K562 (cell line): ENCODE data around the gene ETV7. TPM values are rescaled to one million over a fixed set of nuclear protein-coding genes. Genes with fewer than 3 reads are reported as not detected.
A peak's percentile ranks its signal among the peaks of the same experiment; 100 is the strongest.

Experiments used
- ATAC-seq: fragments of 200-7000 bp; cut with Tn5 transposase; 3 replicates; pipeline ENCODE4 v1.9.1; 2020; ENCODE audit warnings: moderate library complexity
- BruUV-seq: library from RNA; stranded (reverse); fragments of 400-500 nt; replicated peaks from 2 replicates; lab custom pipeline; 2021; lab: Mats Ljungman, UMichigan
- CTCF ChIA-PET: fragments of 300-600 bp; formaldehyde crosslinking; extraction: SDS; loops from one replicate; lab custom pipeline; 2021; ENCODE audit warnings: low intra/inter-chr PET ratio; lab: Yijun Ruan, JAX
- POLR2A ChIA-PET: fragments of 300-600, 350-650 bp; sonication (Branson Sonifier 250); formaldehyde crosslinking; extraction: SDS; loops from one replicate; lab custom pipeline; 2021; ENCODE audit warnings: antibody characterized with exemption, inconsistent platforms; lab: Yijun Ruan, JAX
- DNase-seq, 4 experiments: peaks; one replicate each; pipeline versions ENCODE4 v3.0.0 to v3.0.0-alpha.2; 2011 to 2018; ENCODE audit warnings: low spot score in 3 of 4, mixed read lengths in 3 of 4; ENCODE audit errors: extremely low read depth in 1 of 4
- FAIRE-seq: peaks from 2 replicates; lab custom pipeline; 2011; peaks lifted over from hg19 to GRCh38; lab: Jason Lieb, UNC
- H2AFZ ChIP-seq: 2 replicates; pipeline ENCODE4 v1.6.0; 2011; ENCODE audit warnings: low read depth, low read length, control low read depth, inconsistent platforms
- H3K27ac ChIP-seq: fragments of 200-600 bp; 3 replicates; pipeline ENCODE4 v1.8.0; 2011; ENCODE audit warnings: low read depth, mild to moderate bottlenecking, control low read depth, inconsistent platforms, low read length, moderate library complexity, mixed read lengths; ENCODE audit errors: extremely low read depth
- H3K27me3 ChIP-seq, 2 experiments: fragments of 300-600 bp in 1 of 2; 2 replicates in 1 of 2; 3 replicates in 1 of 2; pipeline versions ENCODE4 v1.6.0 to v1.8.0; 2011; ENCODE audit warnings: inconsistent platforms in 2 of 2, low read length in 2 of 2, mild to moderate bottlenecking in 1 of 2, mixed read lengths in 1 of 2, moderate library complexity in 1 of 2; ENCODE audit not compliant: control insufficient read depth in 2 of 2, insufficient read depth in 2 of 2
- H3K36me3 ChIP-seq: fragments of 300-600 bp; 3 replicates; pipeline ENCODE4 v1.8.0; 2011; ENCODE audit warnings: mild to moderate bottlenecking, low read length, inconsistent platforms; ENCODE audit not compliant: control insufficient read depth, insufficient read depth
- H3K4me1 ChIP-seq, 2 experiments: fragments of 200-600 bp in 1 of 2; replicated peaks in 1 of 2; 2 replicates in 1 of 2; 3 replicates in 1 of 2; pipeline versions ENCODE4 v1.5.1 to v1.8.0; 2011; ENCODE audit warnings: inconsistent platforms in 2 of 2, low read length in 2 of 2, mild to moderate bottlenecking in 1 of 2, mixed read lengths in 1 of 2, moderate library complexity in 1 of 2; ENCODE audit not compliant: control insufficient read depth in 2 of 2, insufficient read depth in 2 of 2
- H3K4me2 ChIP-seq: 2 replicates; pipeline ENCODE4 v1.6.1; 2011; ENCODE audit warnings: low read length, control low read depth, inconsistent platforms, mixed read lengths; ENCODE audit not compliant: insufficient read depth
- H3K4me3 ChIP-seq: fragments of 200-600 bp; sonication (generic), shearing (Covaris generic); 2 replicates; pipeline ENCODE4 v1.5.1; 2016; ENCODE audit warnings: control low read depth, inconsistent platforms
- H3K79me2 ChIP-seq: fragments of 200-600 bp; 3 replicates; pipeline ENCODE4 v1.8.0; 2011; ENCODE audit warnings: low read length, inconsistent platforms; ENCODE audit not compliant: control insufficient read depth, insufficient read depth
- H3K9ac ChIP-seq, 2 experiments: 2 replicates each; pipeline versions ENCODE4 v1.6.0 to v1.6.1; 2011; ENCODE audit warnings: low read depth in 2 of 2, low read length in 2 of 2, control low read depth in 1 of 2, inconsistent platforms in 1 of 2, mild to moderate bottlenecking in 1 of 2, mixed read lengths in 1 of 2; ENCODE audit not compliant: insufficient read depth in 1 of 2
- H3K9me1 ChIP-seq: one replicate; pipeline ENCODE4 v1.6.0; 2011; ENCODE audit warnings: inconsistent platforms, mild to moderate bottlenecking, low read length, moderate library complexity; ENCODE audit not compliant: control insufficient read depth, insufficient read depth
- H3K9me3 ChIP-seq: replicated peaks from 2 replicates; pipeline ENCODE4 v1.5.1; 2011; ENCODE audit warnings: low read depth, low read length, inconsistent platforms; ENCODE audit not compliant: control insufficient read depth, insufficient read depth
- H4K20me1 ChIP-seq: replicated peaks from 2 replicates; pipeline ENCODE4 v1.6.1; 2011; ENCODE audit warnings: low read length, inconsistent platforms, mixed read lengths; ENCODE audit not compliant: control insufficient read depth, insufficient read depth
- MXI1 ChIP-seq: IDR thresholded peaks from 2 replicates; pipeline ENCODE4 v1.6.1; 2011; ENCODE audit warnings: low read depth, mild to moderate bottlenecking, improper control_type of control experiment, low read length
- MYNN ChIP-seq, 2 experiments: sonication (generic); formaldehyde crosslinking in 1 of 2; IDR thresholded peaks; 2 replicates each; pipeline versions ENCODE4 v1.5.0 to v1.6.1; 2016 to 2020; ENCODE audit warnings: antibody characterized with exemption in 1 of 2, missing genetic modification reagents in 1 of 2
- NFIC ChIP-seq: fragments of 450-650 bp; IDR thresholded peaks from 2 replicates; pipeline ENCODE4 v1.6.1; 2017; ENCODE audit warnings: mild to moderate bottlenecking, inconsistent platforms
- STAG1 ChIP-seq: sonication (generic); formaldehyde crosslinking; IDR thresholded peaks from 2 replicates; pipeline ENCODE4 v1.5.0; 2020; ENCODE audit warnings: missing genetic modification reagents, borderline replicate concordance
- TGIF2 ChIP-seq: sonication (generic); formaldehyde crosslinking; IDR thresholded peaks from 2 replicates; pipeline ENCODE4 v1.8.1; 2022; ENCODE audit warnings: mild to moderate bottlenecking, missing genetic modification reagents, moderate library complexity
- WGBS: fragments of 100-300 bp; shearing (Covaris generic); methylation state at CpG from one replicate; pipeline ENCODE4 v1.1.6; 2016; ENCODE audit warnings: low coverage, mixed read lengths; ENCODE audit not compliant: insufficient coverage; ENCODE audit errors: missing lambda C conversion rate; 5-methylcytosine and 5-hydroxymethylcytosine counted together
- in situ Hi-C: fragments of 300-500 bp; cut with MboI; formaldehyde crosslinking; loops from 4 replicates; pipeline ENCODE4 v1.15.0; 2018; ENCODE audit warnings: inconsistent platforms, mixed read lengths
- intact Hi-C: fragments of 100-400 bp; cut with micrococcal nuclease; formaldehyde crosslinking; loops from 2 replicates; pipeline ENCODE4 v1.14.2; 2022
- polyA plus RNA-seq, 8 experiments: library from polyadenylated mRNA; depleted of rRNA in 4 of 8; stranded (reverse) in 5 of 8; unstranded in 3 of 8; fragments of >200 nt; fragmentation: Nextera tagmentation in 2 of 8; fragmentation: Illumina TruSeq in 1 of 8; extraction: Ambion mirVana in 2 of 8; extraction: Trizol in 1 of 8; gene quantifications; 2 replicates each; pipeline versions ENCODE4 v1.2.1 to v1.2.3, GENCODE V29; 2011 to 2014; ENCODE audit warnings: inconsistent platforms in 1 of 8, missing spikeins in 1 of 8
- total RNA-seq, 7 experiments: library from RNA; depleted of rRNA in 6 of 7; stranded (reverse); fragments of >200 nt in 6 of 7; fragmentation: Illumina TruSeq in 2 of 7; extraction: Trizol in 2 of 7; gene quantifications; 2 replicates each; pipeline versions ENCODE4 v1.2.1 to v1.2.3, GENCODE V29; 2011 to 2021; ENCODE audit warnings: low replicate concordance in 1 of 7
- TF ChIP-seq, protein P1 (sequence below), 2 experiments: IDR thresholded peaks in 1 of 2; conservative IDR thresholded peaks in 1 of 2; 2 replicates each; pipeline ENCODE4 v1.6.1; 2016; ENCODE audit warnings: low read depth in 2 of 2, mild to moderate bottlenecking in 1 of 2, missing compliant biosample characterization in 1 of 2, missing genetic modification characterization in 1 of 2, moderate library complexity in 1 of 2
- TF ChIP-seq, protein P2 (sequence below): sonication (generic); formaldehyde crosslinking; IDR thresholded peaks from 2 replicates; pipeline ENCODE4 v1.8.0; 2022; ENCODE audit warnings: missing genetic modification reagents, mild to moderate bottlenecking, moderate library complexity, borderline replicate concordance
- TF ChIP-seq, protein P3 (sequence below): fragments of 450-650 bp; IDR thresholded peaks from 2 replicates; pipeline ENCODE4 v1.6.1; 2016
- TF ChIP-seq, protein P4 (sequence below): fragments of 250-450 bp; sonication (Bioruptor Pico); IDR thresholded peaks from 2 replicates; pipeline ENCODE4 v1.8.0; 2022; ENCODE audit warnings: moderate library complexity, mild to moderate bottlenecking, inconsistent platforms
- TF ChIP-seq, protein P5 (sequence below): sonication (generic); IDR thresholded peaks from 2 replicates; pipeline ENCODE4 v1.6.1; 2016

Gene ETV7
- total and polyA plus RNA-seq, 9 of the 15 experiments (the other 6 are each of a cell fraction or from before 2014, with no cell fraction given), result 0.07 to 0.22 (median 0.14) TPM; not detected in 3

DNA sequence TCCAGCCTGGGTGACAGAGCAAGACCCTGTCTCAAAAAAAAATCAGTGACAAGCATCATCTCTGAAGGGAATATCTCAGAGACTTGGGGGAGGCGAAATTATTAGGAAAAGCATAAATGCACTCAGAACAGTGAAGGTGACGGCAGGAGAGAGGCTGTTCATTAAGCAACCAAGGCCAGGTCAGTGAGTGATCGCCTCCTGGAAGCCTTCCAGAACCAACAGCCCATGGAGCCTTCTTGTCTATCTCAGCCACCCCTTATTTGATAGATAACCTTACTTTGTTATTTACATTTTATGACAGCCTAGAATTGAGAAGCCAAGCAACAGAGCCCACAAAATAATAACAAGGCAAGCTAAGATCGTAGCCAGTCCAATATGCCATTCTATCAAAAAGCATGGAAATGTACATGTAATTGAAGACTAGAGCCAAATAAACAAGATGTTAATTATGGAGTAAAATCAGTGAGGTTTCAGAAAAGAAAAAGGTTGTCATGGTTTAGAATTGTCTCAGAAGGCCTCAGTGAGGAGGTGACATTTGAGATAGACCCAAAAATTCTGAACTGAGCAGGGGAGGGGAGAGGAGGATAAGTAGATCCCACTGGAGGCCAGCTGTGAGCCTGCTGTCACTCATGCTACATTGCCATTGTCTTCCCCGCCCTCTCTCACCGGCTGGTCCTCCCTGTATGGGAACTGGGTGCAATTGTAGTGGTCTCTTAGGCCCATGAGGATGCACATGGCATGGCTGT lies 68.6 kb downstream of the ETV7 start:
- ATAC-seq, result peak; percentile 36; the same call in 1 of the 3 replicates
- H3K4me3 ChIP-seq, result no peak overlapping the region
- no TSS peak for BruUV-seq
- FAIRE-seq, result no peak
- in situ Hi-C loops, result no loop called here
- 2% methylated on average over 6 of the region's 6 CpGs for WGBS
- H4K20me1 ChIP-seq, result no peaks in the 10 kb centered on the region
- H3K27ac ChIP-seq, result no peak overlapping the region
- ChIA-PET POLR2A (interaction anchor here (0.6 to 1.5 kb wide), 9 partner anchors 10 to 334 kb away, joined by 3 to 6 read pairs (median 3); no protein-coding TSS in a partner anchor), CTCF (no interaction called here)
- intact Hi-C loops, result loop anchor here (2.0 kb wide), 1 partner anchor 16 kb away; no protein-coding TSS in a partner anchor
- H3K27me3 ChIP-seq, result peaks cover 22 to 74% of the 10 kb centered on the region in 2 experiments; a peak in 4 of 5 replicates
- no peaks in the 10 kb centered on the region for H3K79me2 ChIP-seq
- no peak overlapping the region for H3K4me2 ChIP-seq
- H2AFZ ChIP-seq, result no peak overlapping the region
- TF ChIP-seq, protein P1, sequence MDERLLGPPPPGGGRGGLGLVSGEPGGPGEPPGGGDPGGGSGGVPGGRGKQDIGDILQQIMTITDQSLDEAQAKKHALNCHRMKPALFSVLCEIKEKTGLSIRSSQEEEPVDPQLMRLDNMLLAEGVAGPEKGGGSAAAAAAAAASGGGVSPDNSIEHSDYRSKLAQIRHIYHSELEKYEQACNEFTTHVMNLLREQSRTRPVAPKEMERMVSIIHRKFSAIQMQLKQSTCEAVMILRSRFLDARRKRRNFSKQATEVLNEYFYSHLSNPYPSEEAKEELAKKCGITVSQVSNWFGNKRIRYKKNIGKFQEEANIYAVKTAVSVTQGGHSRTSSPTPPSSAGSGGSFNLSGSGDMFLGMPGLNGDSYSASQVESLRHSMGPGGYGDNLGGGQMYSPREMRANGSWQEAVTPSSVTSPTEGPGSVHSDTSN (CRISPR knock-in tag; IDR thresholded peaks at IDR 0.05; ENCODE audit: low read depth), result peak; percentile 36; the same call in 1 of the 2 replicates
- TF ChIP-seq, protein P1 (tag; conservative IDR thresholded peaks at IDR 0.05; ENCODE audit: low read depth), result peak; percentile 78
- TF ChIP-seq, protein P2, sequence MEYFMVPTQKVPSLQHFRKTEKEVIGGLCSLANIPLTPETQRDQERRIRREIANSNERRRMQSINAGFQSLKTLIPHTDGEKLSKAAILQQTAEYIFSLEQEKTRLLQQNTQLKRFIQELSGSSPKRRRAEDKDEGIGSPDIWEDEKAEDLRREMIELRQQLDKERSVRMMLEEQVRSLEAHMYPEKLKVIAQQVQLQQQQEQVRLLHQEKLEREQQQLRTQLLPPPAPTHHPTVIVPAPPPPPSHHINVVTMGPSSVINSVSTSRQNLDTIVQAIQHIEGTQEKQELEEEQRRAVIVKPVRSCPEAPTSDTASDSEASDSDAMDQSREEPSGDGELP (CRISPR knock-in tag), result peak; percentile 48; the same call in 1 of the 2 replicates
- no peak for TF ChIP-seq MXI1
- no peak for TF ChIP-seq STAG1
- TF ChIP-seq MYNN (IDR thresholded peaks at IDR 0.05), result no peak
- no peak for TF ChIP-seq MYNN (CRISPR knock-in tag; IDR thresholded peaks at IDR 0.05)
- TF ChIP-seq, protein P3, sequence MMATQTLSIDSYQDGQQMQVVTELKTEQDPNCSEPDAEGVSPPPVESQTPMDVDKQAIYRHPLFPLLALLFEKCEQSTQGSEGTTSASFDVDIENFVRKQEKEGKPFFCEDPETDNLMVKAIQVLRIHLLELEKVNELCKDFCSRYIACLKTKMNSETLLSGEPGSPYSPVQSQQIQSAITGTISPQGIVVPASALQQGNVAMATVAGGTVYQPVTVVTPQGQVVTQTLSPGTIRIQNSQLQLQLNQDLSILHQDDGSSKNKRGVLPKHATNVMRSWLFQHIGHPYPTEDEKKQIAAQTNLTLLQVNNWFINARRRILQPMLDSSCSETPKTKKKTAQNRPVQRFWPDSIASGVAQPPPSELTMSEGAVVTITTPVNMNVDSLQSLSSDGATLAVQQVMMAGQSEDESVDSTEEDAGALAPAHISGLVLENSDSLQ, result peak; percentile 93
- TF ChIP-seq NFIC, result 0 out of 2 replicates have a peak, but pooled peaks have one; percentile 20
- TF ChIP-seq TGIF2 (CRISPR knock-in tag), result no peak
- TF ChIP-seq, protein P4, sequence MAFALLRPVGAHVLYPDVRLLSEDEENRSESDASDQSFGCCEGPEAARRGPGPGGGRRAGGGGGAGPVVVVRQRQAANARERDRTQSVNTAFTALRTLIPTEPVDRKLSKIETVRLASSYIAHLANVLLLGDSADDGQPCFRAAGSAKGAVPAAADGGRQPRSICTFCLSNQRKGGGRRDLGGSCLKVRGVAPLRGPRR, result no peak
- TF ChIP-seq, protein P5, sequence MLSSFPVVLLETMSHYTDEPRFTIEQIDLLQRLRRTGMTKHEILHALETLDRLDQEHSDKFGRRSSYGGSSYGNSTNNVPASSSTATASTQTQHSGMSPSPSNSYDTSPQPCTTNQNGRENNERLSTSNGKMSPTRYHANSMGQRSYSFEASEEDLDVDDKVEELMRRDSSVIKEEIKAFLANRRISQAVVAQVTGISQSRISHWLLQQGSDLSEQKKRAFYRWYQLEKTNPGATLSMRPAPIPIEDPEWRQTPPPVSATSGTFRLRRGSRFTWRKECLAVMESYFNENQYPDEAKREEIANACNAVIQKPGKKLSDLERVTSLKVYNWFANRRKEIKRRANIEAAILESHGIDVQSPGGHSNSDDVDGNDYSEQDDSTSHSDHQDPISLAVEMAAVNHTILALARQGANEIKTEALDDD, result no peak
- DNase-seq, result no peak
- H3K4me1 ChIP-seq, result peaks cover 0 to 5% of the 10 kb centered on the region in 2 experiments; a peak in 2 of 5 replicates
- H3K9me3 ChIP-seq, result no peaks in the 10 kb centered on the region
- no peaks in the 10 kb centered on the region for H3K36me3 ChIP-seq
- H3K9me1 ChIP-seq, result no peaks in the 10 kb centered on the region
- H3K9ac ChIP-seq, result no peak overlapping the region
